ENCODE data around the gene SMAD9. TPM values are rescaled to one million over a fixed set of nuclear protein-coding genes. Genes with fewer than 3 reads are reported as not detected.

SMAD9 gene
- total and polyA plus RNA-seq, 2 of the 8 experiments (the other 6 are each of a cell fraction or from before 2014, with no cell fraction given), result 0.45 to 1.0 TPM

DNA sequence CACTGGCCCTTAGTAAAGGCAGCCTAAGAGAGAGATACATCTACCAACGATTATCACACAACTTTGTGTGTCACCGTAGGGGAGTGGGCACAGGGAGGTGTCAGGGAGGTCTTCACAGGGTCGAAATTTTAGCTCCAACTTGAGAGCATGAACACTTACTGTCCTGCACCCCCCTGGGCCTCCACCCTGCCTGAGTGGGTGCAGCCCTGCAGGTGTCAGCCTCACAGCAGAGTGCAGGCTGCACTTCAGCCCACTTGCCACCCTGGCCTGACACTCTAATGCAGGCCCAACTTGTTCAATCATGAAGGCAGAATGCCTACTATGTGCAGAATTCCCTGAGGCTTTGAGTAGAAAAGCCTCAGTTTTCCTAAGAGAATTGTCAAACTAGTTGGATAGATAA is 4.0 kb upstream of the SMAD9 start:
- TF ChIP-seq RBBP5 (IDR thresholded peaks at IDR 0.05; ENCODE audit: borderline replicate concordance, low read depth, low read length), result no peak
- no peak for TF ChIP-seq BACH1 (IDR thresholded peaks at IDR 0.05; ENCODE audit: low read length)
- no peak for TF ChIP-seq HDAC6 (IDR thresholded peaks at IDR 0.05; ENCODE audit: low read depth, low read length)
- no peak for TF ChIP-seq SAP30 (IDR thresholded peaks at IDR 0.05; ENCODE audit: insufficient read depth, insufficient replicate concordance, low read length)
- no peak for TF ChIP-seq PHF8 (conservative IDR thresholded peaks at IDR 0.05; ENCODE audit: low read depth, low read length)
- no peak for TF ChIP-seq SUZ12 (IDR thresholded peaks at IDR 0.05; ENCODE audit: low read length)
- no peak overlapping the region for H3K56ac ChIP-seq (replicated peaks; ENCODE audit: insufficient read length, low read depth, low read length)
- H2BK5ac ChIP-seq (ENCODE audit: low read depth, low read length), result no peak overlapping the region
- peaks cover 0 to 11% (median 6%) of the 10 kb centered on the region in 4 experiments; a peak in 5 of 7 replicates for H3K27me3 ChIP-seq (replicated peaks in 1 of 4; ENCODE audit: control insufficient read depth in 3 of 4, extremely low read depth in 1 of 4, insufficient read depth in 3 of 4, low read length in 3 of 4)
- no peaks in the 10 kb centered on the region for H3K9me3 ChIP-seq (ENCODE audit: insufficient read depth in 2 of 2, low read depth in 1 of 2, low read length in 1 of 2)
- H3K79me2 ChIP-seq (ENCODE audit: control insufficient read depth in 1 of 2, insufficient read depth in 2 of 2, low read length in 2 of 2), result no peaks in the 10 kb centered on the region
- no peak overlapping the region for H2BK120ac ChIP-seq (replicated peaks; ENCODE audit: low read depth, low read length)
- no peak overlapping the region for H4K91ac ChIP-seq (replicated peaks; ENCODE audit: insufficient read length, low read length)
- no peak overlapping the region for H2AFZ ChIP-seq (ENCODE audit: low read length)
- H3K23me2 ChIP-seq (ENCODE audit: low read depth, low read length), result peaks cover 7% of the 10 kb centered on the region; the same call in 1 of the 2 replicates
- no peak overlapping the region for H2AK5ac ChIP-seq (ENCODE audit: low read depth, low read length)
- POLR2A ChIA-PET (ENCODE audit: partially characterized antibody), result no interaction called here
- FAIRE-seq (no peak), DNase-seq (ENCODE audit: low read depth in 1 of 2, low spot score in 2 of 2) (no peak)
- no peak overlapping the region for H3K4me3 ChIP-seq (ENCODE audit: extremely low read depth in 1 of 4, insufficient read depth in 2 of 4, low read depth in 3 of 4, low read length in 4 of 4)
- H3K4me2 ChIP-seq (ENCODE audit: insufficient read depth in 1 of 2, low read depth in 2 of 2, low read length in 2 of 2), result no peak overlapping the region
- H4K8ac ChIP-seq (ENCODE audit: extremely low read depth, insufficient read depth, low read length), result no peak overlapping the region
- H3K4me1 ChIP-seq (replicated peaks in 1 of 4; ENCODE audit: control insufficient read depth in 3 of 4, insufficient read depth in 4 of 4, low read length in 3 of 4), result peaks cover 0 to under 1% (median under 1%) of the 10 kb centered on the region in 4 experiments; a peak in 2 of 7 replicates
- CTCF ChIA-PET (ENCODE audit: partially characterized antibody), result interaction anchor here (1.2 kb wide), 1 partner anchor 471 kb away, joined by 3 read pairs; no protein-coding TSS in a partner anchor
- H3K14ac ChIP-seq (ENCODE audit: insufficient read length), result no peak overlapping the region
- H2BK20ac ChIP-seq (ENCODE audit: low read length), result no peak overlapping the region
- no peak overlapping the region for H3K27ac ChIP-seq (ENCODE audit: low read depth, low read length)
- no peak overlapping the region for H4K5ac ChIP-seq (ENCODE audit: insufficient read length, low read depth, low read length)
- no peaks in the 10 kb centered on the region for H4K20me1 ChIP-seq (replicated peaks in 1 of 2; ENCODE audit: control insufficient read depth in 1 of 2, insufficient read depth in 2 of 2, low read length in 2 of 2)
- no peak overlapping the region for H3K18ac ChIP-seq (ENCODE audit: extremely low read depth, low read length)
- H2BK15ac ChIP-seq (ENCODE audit: low read length), result no peak overlapping the region
- no peaks in the 10 kb centered on the region for H3K79me1 ChIP-seq (ENCODE audit: low read depth, low read length)
- no peak overlapping the region for H2BK12ac ChIP-seq (ENCODE audit: low read depth, low read length)
- WGBS, 2 experiments (ENCODE audit: extremely low coverage in 1 of 2, insufficient coverage in 1 of 2, insufficient read length in 1 of 2, insufficient replicate concordance in 2 of 2, low coverage in 1 of 2, low lambda C conversion rate in 2 of 2, missing lambda C conversion rate in 1 of 2), result 87% methylated on average over 3 of the region's 3 CpGs; no CpG with 5 or more reads in 1 of the 2 experiments
- H3K23ac ChIP-seq (ENCODE audit: insufficient read length), result no peak overlapping the region
- H3K9ac ChIP-seq (replicated peaks in 1 of 4; ENCODE audit: extremely low read depth in 1 of 4, low read depth in 3 of 4, low read length in 3 of 4), result no peak overlapping the region
- H3K36me3 ChIP-seq (ENCODE audit: control insufficient read depth in 2 of 4, insufficient read depth in 4 of 4, low read length in 3 of 4), result no peaks in the 10 kb centered on the region
- H3K4ac ChIP-seq (replicated peaks; ENCODE audit: insufficient read length, low read depth, low read length), result no peak overlapping the region
